Measurements from ENCODE around the gene RGR. TPM values are rescaled to one million over a fixed set of nuclear protein-coding genes. Genes with fewer than 3 reads are reported as not detected.

The RGR gene
- total RNA-seq, 4 donors from 2014 or later, result 0.33 to 2.5 (median 1.4) TPM; not detected in 1

- WGBS, result 69% methylated on average over 5 of the region's 5 CpGs
- TF ChIP-seq, protein P1, sequence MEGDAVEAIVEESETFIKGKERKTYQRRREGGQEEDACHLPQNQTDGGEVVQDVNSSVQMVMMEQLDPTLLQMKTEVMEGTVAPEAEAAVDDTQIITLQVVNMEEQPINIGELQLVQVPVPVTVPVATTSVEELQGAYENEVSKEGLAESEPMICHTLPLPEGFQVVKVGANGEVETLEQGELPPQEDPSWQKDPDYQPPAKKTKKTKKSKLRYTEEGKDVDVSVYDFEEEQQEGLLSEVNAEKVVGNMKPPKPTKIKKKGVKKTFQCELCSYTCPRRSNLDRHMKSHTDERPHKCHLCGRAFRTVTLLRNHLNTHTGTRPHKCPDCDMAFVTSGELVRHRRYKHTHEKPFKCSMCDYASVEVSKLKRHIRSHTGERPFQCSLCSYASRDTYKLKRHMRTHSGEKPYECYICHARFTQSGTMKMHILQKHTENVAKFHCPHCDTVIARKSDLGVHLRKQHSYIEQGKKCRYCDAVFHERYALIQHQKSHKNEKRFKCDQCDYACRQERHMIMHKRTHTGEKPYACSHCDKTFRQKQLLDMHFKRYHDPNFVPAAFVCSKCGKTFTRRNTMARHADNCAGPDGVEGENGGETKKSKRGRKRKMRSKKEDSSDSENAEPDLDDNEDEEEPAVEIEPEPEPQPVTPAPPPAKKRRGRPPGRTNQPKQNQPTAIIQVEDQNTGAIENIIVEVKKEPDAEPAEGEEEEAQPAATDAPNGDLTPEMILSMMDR (IDR thresholded peaks at IDR 0.05), result no peak
- no peak for TF ChIP-seq POLR2AphosphoS5 (IDR thresholded peaks at IDR 0.05)
- no peak for TF ChIP-seq POLR2A (IDR thresholded peaks at IDR 0.05; ENCODE audit: low read depth)
- TF ChIP-seq EP300 (IDR thresholded peaks at IDR 0.05), result no peak
- Histone ChIP-seq H3K4me1 (no peaks in the 10 kb centered on the region), H3K4me3 (no peak overlapping the region), H3K36me3 (no peaks in the 10 kb centered on the region), H3K9me3 (no peaks in the 10 kb centered on the region), H3K27ac (replicated peaks in 1 of 4) (no peak overlapping the region), H3K27me3 (peaks cover 0 to 20% (median 0%) of the 10 kb centered on the region in 4 donors)
- intact Hi-C loops (cut with DNase I), result no loop called here
- no peak for DNase-seq (ENCODE audit: extremely low spot score)
Observed at GRCh38 chr10:84212014-84212413, 32.8 kb upstream of the RGR start.

GRCh38 chr10:84213076-84213475 lies 31.8 kb upstream of the RGR start:
- no peaks in the 10 kb centered on the region for H3K9me3 ChIP-seq
- TF ChIP-seq POLR2AphosphoS5 (IDR thresholded peaks at IDR 0.05) (no peak), EP300 (IDR thresholded peaks at IDR 0.05) (no peak), POLR2A (IDR thresholded peaks at IDR 0.05; ENCODE audit: low read depth) (no peak)
- TF ChIP-seq, protein P1 (IDR thresholded peaks at IDR 0.05), result no peak
- no peak for DNase-seq (ENCODE audit: extremely low spot score)
- H3K4me1 ChIP-seq, result no peaks in the 10 kb centered on the region
- WGBS, result 81% methylated on average over 11 of the region's 11 CpGs
- no peak overlapping the region for H3K27ac ChIP-seq (replicated peaks in 1 of 4)
- no peaks in the 10 kb centered on the region for H3K36me3 ChIP-seq
- peaks cover 0 to 15% (median 0%) of the 10 kb centered on the region in 4 donors for H3K27me3 ChIP-seq
- intact Hi-C loops (cut with DNase I), result no loop called here
- H3K4me3 ChIP-seq, result no peak overlapping the region

DNA sequence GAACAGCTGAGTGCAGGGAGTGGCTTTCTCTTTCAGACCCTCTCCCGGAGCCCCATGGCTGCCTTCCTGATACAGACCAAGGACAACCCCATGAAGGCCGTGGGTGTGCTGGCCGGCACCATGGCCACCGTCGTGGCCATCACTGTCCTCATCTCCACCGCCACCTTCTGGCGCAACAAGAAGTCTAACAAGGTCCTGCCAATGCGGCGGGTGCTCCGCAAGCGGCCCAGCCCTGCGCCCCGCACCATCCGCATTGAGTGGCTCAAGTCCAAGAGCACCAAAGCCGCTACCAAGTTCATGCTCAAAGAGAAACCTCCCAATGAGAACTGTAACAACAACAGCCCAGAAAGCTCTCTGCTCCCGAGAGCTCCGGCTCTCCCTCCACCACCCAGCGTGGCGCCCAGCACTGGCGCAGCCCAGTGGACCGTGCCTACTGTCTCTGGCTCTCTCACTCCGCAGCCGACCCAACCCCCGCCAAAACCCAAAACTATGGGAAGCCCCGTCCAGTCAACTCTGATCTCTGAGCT lies 30.7 kb upstream of the RGR start:
- no peaks in the 10 kb centered on the region for H3K4me1 ChIP-seq
- H3K27me3 ChIP-seq, result peaks cover 0 to 15% (median 0%) of the 10 kb centered on the region in 4 donors
- WGBS, result 57% methylated on average over 24 of the region's 25 CpGs
- H3K36me3 ChIP-seq, result no peaks in the 10 kb centered on the region
- intact Hi-C loops (cut with DNase I), result no loop called here
- TF ChIP-seq, protein P1 (IDR thresholded peaks at IDR 0.05), result no peak
- no peak for TF ChIP-seq EP300 (IDR thresholded peaks at IDR 0.05)
- no peak for TF ChIP-seq POLR2A (IDR thresholded peaks at IDR 0.05; ENCODE audit: low read depth)
- TF ChIP-seq POLR2AphosphoS5 (IDR thresholded peaks at IDR 0.05), result no peak
- no peak overlapping the region for H3K4me3 ChIP-seq
- no peaks in the 10 kb centered on the region for H3K9me3 ChIP-seq
- DNase-seq (ENCODE audit: extremely low spot score), result no peak
- H3K27ac ChIP-seq (replicated peaks in 1 of 4), result no peak overlapping the region

GRCh38 chr10:84214612-84215235 lies 30.1 kb upstream of the RGR start:
- DNase-seq (ENCODE audit: extremely low spot score), result no peak
- TF ChIP-seq POLR2AphosphoS5 (IDR thresholded peaks at IDR 0.05), result no peak
- TF ChIP-seq POLR2A (IDR thresholded peaks at IDR 0.05; ENCODE audit: low read depth), result no peak
- TF ChIP-seq EP300 (IDR thresholded peaks at IDR 0.05), result no peak
- TF ChIP-seq, protein P1 (IDR thresholded peaks at IDR 0.05), result no peak
- H3K36me3 ChIP-seq, result no peaks in the 10 kb centered on the region
- 43% methylated on average over 12 of the region's 12 CpGs for WGBS
- no peak overlapping the region for H3K4me3 ChIP-seq
- H3K27me3 ChIP-seq, result peaks cover 0 to 15% (median 0%) of the 10 kb centered on the region in 4 donors
- H3K9me3 ChIP-seq, result no peaks in the 10 kb centered on the region
- H3K4me1 ChIP-seq, result no peaks in the 10 kb centered on the region
- intact Hi-C loops (cut with DNase I), result no loop called here
- H3K27ac ChIP-seq (replicated peaks in 1 of 4), result no peak overlapping the region

All from esophagus muscularis mucosa (tissue), 4 donors.